Cardiac fibroblast (primary cell): Measurements from ENCODE around the gene COL9A3.

Experiments
- DNase-seq, 2 donors: peaks; one replicate each; pipeline versions ENCODE4 v3.0.0 to v3.0.0-alpha.2; 2010; ENCODE audit warnings: low read depth in 2 of 2
- H3K4me3 ChIP-seq, 2 donors: replicated peaks in 1 of 2; 1 replicate in 1 of 2; 2 replicates in 1 of 2; pipeline ENCODE4 v1.5.1; 2011; ENCODE audit warnings: low read depth in 2 of 2, low read length in 2 of 2, mild to moderate bottlenecking in 2 of 2, moderate library complexity in 1 of 2
- TF ChIP-seq, protein P1 (sequence below): IDR thresholded peaks from one replicate; pipeline ENCODE4 v1.5.1; 2011; ENCODE audit warnings: low read depth, mild to moderate bottlenecking, low read length, inconsistent platforms

The COL9A3 gene

DNA sequence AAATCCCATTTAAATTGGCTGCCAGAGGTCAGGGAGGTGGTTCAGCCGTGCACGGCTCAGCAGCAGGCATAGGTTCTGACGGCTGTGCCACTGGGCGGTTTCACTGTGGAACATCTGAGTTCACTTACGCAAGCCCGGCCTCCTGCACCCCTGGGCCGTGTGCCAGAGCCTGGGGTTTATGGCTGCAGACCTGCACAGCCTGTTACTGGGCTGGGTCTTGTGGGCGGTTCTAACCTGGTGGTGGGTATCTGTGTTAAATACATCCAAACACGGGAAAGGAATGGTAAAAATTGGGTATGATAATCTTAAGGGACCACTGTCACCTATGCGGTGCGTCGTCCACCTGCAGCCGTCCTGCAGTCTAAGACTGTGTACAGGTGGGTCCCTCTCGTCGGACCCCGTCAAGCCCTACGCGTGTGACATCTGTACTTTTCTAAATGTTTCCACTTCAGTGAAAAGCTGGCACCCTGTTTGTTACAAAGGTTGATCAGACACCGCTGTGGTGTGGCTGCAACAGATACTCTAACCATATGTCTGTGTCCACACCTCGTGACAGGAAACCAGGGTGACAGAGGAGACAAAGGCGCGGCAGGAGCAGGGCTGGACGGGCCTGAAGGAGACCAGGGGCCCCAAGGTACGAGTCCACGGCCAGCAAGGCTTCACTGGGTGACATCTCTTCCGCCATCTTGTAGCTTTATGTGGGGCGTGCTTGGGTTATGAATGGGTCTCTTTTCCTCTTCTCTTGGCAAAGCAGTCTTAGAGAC lies 21.5 kb downstream of the COL9A3 start:
- H3K4me3 ChIP-seq, result no peak overlapping the region
- TF ChIP-seq, protein P1, sequence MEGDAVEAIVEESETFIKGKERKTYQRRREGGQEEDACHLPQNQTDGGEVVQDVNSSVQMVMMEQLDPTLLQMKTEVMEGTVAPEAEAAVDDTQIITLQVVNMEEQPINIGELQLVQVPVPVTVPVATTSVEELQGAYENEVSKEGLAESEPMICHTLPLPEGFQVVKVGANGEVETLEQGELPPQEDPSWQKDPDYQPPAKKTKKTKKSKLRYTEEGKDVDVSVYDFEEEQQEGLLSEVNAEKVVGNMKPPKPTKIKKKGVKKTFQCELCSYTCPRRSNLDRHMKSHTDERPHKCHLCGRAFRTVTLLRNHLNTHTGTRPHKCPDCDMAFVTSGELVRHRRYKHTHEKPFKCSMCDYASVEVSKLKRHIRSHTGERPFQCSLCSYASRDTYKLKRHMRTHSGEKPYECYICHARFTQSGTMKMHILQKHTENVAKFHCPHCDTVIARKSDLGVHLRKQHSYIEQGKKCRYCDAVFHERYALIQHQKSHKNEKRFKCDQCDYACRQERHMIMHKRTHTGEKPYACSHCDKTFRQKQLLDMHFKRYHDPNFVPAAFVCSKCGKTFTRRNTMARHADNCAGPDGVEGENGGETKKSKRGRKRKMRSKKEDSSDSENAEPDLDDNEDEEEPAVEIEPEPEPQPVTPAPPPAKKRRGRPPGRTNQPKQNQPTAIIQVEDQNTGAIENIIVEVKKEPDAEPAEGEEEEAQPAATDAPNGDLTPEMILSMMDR, result no peak
- DNase-seq, result no peak

DNA sequence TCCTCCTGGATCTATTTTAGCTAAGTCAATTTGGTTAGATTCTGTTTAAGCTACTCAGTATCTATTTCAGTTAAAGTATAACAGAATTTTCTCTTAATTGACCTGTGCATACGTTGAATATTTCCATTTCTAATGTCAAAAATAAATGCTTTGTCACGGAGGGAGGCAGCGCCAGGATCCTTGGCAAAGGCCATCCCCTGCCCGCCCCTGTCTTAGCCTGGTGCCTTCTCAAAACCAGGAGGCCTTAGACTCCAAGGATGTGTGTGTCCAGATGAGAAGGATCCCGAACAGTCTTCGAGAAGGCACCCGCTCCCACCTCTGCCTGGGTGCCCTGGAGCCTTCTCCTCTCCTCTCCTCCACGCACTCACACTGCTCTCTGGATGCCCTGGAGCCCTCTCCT lies 22.4 kb downstream of the COL9A3 start:
- DNase-seq, result no peak
- H3K4me3 ChIP-seq, result no peak overlapping the region
- TF ChIP-seq, protein P1, result no peak

DNA sequence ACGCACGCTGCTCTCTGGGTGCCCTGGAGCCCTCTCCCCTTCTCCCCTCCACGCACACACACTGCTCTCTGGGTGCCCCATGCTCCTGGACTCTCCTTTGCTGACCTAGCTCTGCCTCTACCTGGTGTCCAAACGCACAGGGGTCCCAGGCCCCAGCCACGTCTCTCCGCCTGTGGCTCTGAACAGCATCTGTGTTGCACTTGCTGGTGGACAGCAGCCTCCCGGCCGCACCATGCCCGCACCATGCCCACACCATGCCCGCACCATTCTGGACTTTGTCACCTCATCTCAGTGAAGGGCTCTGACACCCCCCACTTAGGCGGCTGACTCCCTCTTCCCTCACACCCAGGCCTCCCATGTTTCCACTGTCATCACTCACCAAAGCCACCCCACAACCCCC lies 23.0 kb downstream of the COL9A3 start:
- TF ChIP-seq, protein P1, result no peak
- no peak overlapping the region for H3K4me3 ChIP-seq

DNA sequence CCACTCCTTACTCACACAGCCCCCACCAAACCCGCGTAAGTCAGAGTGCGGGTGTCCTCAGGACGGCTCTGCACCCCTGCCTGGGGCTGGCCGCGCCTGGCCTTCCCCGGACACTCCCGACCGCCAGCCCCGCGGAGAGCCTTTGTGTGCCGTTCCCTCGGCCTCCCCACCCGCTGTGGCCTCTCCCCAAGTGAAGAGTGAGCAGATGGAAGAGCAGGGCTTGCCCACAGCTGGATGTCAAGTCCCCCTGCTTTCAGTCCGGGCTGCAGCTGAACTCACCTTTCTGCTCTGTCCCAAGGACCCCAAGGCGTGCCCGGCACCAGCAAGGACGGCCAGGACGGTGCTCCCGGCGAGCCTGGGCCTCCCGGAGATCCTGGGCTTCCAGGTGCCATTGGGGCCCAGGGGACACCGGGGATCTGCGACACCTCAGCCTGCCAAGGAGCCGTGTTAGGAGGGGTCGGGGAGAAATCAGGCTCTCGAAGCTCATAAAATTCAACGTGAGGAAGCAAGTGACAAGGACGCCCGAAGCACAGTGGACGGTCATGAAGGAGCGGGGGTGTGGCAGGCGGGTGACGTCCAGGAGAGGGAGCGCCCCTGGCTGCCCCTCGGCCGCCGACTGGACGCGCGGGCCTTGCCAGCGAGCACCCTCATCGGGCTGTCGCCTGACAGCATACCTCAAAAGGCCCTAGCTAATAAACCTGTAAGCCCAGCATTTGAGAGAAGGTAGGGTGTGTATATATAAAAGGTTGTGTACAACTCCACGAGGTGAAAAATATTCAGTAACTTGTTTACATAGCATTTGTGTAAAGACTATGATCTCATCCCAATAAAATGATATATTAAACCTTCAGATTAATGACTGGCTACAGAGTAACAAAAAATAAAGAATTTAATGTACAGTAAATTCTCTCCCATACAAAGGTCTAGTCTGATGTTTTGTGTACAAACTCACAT lies 23.7 kb downstream of the COL9A3 start:
- TF ChIP-seq, protein P1, result no peak
- no peak for DNase-seq
- no peak overlapping the region for H3K4me3 ChIP-seq

More for the DNA sequence above, 23.0 kb downstream of the COL9A3 start:
- DNase-seq, result no peak

DNA sequence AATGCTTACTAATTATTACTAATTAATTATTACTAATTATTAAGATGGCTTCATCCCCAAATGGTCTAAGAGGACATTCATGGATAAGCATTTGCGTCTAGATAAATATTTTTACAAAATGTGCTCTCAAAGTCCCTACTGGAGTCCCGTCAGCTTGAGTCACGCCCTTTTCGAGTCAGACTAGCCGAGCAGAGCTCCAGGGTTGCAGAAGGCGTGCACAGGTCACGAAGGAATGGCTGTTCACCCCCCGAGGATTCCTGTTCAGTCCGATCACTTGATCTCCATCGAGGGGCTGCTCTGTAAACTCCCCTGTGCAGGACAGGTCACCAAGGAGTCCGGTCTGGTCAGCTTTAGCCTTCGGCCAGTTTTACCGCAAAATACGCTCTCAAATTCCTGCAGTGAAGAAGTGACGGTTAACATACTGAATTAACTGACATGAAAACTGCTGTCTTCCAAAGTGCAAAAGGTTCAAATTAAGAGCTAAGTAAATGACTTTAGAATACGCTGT lies 24.9 kb downstream of the COL9A3 start:
- no peak for DNase-seq
- no peak overlapping the region for H3K4me3 ChIP-seq
- TF ChIP-seq, protein P1, result no peak

DNA sequence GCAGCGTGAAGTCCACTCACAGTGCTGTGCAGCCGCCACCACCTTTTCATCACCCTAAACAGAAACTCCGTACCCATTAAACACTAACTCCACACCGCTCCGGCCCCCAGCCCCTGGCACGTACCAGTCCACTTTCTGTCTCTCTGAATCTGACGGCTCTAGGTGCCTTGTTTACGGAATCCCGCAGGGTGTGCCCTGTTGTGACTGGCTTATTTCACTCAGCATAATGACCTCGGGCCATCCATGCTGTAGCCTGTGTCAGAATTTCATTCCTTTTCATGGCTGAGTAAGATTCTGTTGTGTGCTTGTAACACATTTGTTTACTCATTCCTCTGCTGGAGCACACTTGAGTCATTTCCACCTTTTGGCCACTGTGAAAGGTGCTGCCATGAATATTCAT lies 26.8 kb downstream of the COL9A3 start:
- TF ChIP-seq, protein P1, result no peak

More for the DNA sequence above, 26.8 kb downstream of the COL9A3 start:
- DNase-seq, result no peak
- H3K4me3 ChIP-seq, result no peak overlapping the region
